HEK293T (cell line): Measurements from ENCODE around the gene DHX9.

Source experiments
- BHLHE40 ChIP-seq: fragments of 450-650 bp; IDR thresholded peaks from 2 replicates; pipeline ENCODE4 v1.6.1; 2016; ENCODE audit warnings: mild to moderate bottlenecking, moderate library complexity, borderline replicate concordance
- ELF4 ChIP-seq: fragments of 450-650 bp; IDR thresholded peaks from 2 replicates; pipeline ENCODE4 v1.6.1; 2017; ENCODE audit warnings: antibody characterized with exemption
- FOXK2 ChIP-seq: fragments of 450-650 bp; IDR thresholded peaks from 2 replicates; pipeline ENCODE4 v1.6.1; 2016; ENCODE audit warnings: mild to moderate bottlenecking
- FOXM1 ChIP-seq: fragments of 450-650 bp; IDR thresholded peaks from 2 replicates; pipeline ENCODE4 v1.6.1; 2017; ENCODE audit warnings: mild to moderate bottlenecking, borderline replicate concordance
- L3MBTL2 ChIP-seq: fragments of 450-650 bp; conservative IDR thresholded peaks from 2 replicates; pipeline ENCODE4 v1.6.1; 2016; ENCODE audit warnings: mild to moderate bottlenecking
- NFRKB ChIP-seq: fragments of 450-650 bp; IDR thresholded peaks from 2 replicates; pipeline ENCODE4 v1.6.1; 2016; ENCODE audit warnings: mild to moderate bottlenecking, moderate library complexity
- SUZ12 ChIP-seq: fragments of 450-650 bp; IDR thresholded peaks from 2 replicates; pipeline ENCODE4 v1.6.1; 2016; ENCODE audit warnings: mild to moderate bottlenecking
- TARDBP ChIP-seq: fragments of 450-650 bp; IDR thresholded peaks from 2 replicates; pipeline ENCODE4 v1.6.1; 2016
- ZNF384 ChIP-seq: fragments of 450-650 bp; IDR thresholded peaks from 2 replicates; pipeline ENCODE4 v1.6.1; 2016

- TF ChIP-seq ELF4 (no peak), NFRKB (no peak), BHLHE40 (no peak), FOXM1 (no peak), TARDBP (no peak), ZNF384 (no peak), FOXK2 (no peak), L3MBTL2 (no peak), SUZ12 (no peak)
These were observed 38.2 kb downstream of the DHX9 start for GRCh38 chr1:182877331-182877730.
